SKM-1 (cell line): ENCODE results near the gene C1orf53.
"Not testable (repeated sequence)": the region's sequence is repeated elsewhere in the genome, so short reads cannot be mapped to it uniquely, and the experiment has no call there.

Experiments used
- DNase-seq: peaks from one replicate; lab custom pipeline; 2025; ENCODE audit not compliant: unreplicated experiment; lab: John Stamatoyannopoulos, UW

Gene C1orf53

GRCh38 chr1:197920414-197921117 is 18.1 kb downstream of the C1orf53 start:
- no peak for DNase-seq

GRCh38 chr1:197921235-197922069 is 19.0 kb downstream of the C1orf53 start:
- no peak for DNase-seq

GRCh38 chr1:197922070-197922390 is 19.6 kb downstream of the C1orf53 start:
- no peak for DNase-seq

- no peak for DNase-seq
Measured at GRCh38 chr1:197923038-197923437, 20.6 kb downstream of the C1orf53 start.

GRCh38 chr1:197924516-197925123 is 22.2 kb downstream of the C1orf53 start:
- peak; percentile 87 for DNase-seq

- no peak for DNase-seq
Measured at GRCh38 chr1:197927908-197928665, 25.7 kb downstream of the C1orf53 start.

GRCh38 chr1:197928849-197929336 is 26.5 kb downstream of the C1orf53 start:
- DNase-seq = no peak

- no peak for DNase-seq
Measured at GRCh38 chr1:197933016-197933415, 30.6 kb downstream of the C1orf53 start.

GRCh38 chr1:197933647-197934046 is 31.2 kb downstream of the C1orf53 start:
- no peak for DNase-seq

- no peak for DNase-seq
Measured at GRCh38 chr1:197937381-197937780, 35.0 kb downstream of the C1orf53 start.

- no peak for DNase-seq
Measured at GRCh38 chr1:197937892-197938291, 35.5 kb downstream of the C1orf53 start.

GRCh38 chr1:197939159-197939980 is 36.9 kb downstream of the C1orf53 start:
- DNase-seq = not testable (repeated sequence)

GRCh38 chr1:197942042-197942441 is 39.6 kb downstream of the C1orf53 start:
- DNase-seq = no peak

GRCh38 chr1:197944485-197944884 is 42.1 kb downstream of the C1orf53 start:
- no peak for DNase-seq

GRCh38 chr1:197948926-197949899 is 46.8 kb downstream of the C1orf53 start:
- DNase-seq = no peak

- no peak for DNase-seq
Measured at GRCh38 chr1:197951089-197951488, 48.7 kb downstream of the C1orf53 start.

- DNase-seq = no peak
Measured at GRCh38 chr1:197951617-197952175, 49.3 kb downstream of the C1orf53 start.

- DNase-seq = not testable (repeated sequence)
Measured at GRCh38 chr1:197953472-197953871, 51.0 kb downstream of the C1orf53 start.
